ENCODE data around the gene CCDC102A. TPM values are rescaled to one million over a fixed set of nuclear protein-coding genes. Genes with fewer than 3 reads are reported as not detected.
A peak's percentile ranks its signal among the peaks of the same experiment; 100 is the strongest.

Gene CCDC102A
- total RNA-seq, 1 donor from 2014 or later: 27.3 TPM

DNA sequence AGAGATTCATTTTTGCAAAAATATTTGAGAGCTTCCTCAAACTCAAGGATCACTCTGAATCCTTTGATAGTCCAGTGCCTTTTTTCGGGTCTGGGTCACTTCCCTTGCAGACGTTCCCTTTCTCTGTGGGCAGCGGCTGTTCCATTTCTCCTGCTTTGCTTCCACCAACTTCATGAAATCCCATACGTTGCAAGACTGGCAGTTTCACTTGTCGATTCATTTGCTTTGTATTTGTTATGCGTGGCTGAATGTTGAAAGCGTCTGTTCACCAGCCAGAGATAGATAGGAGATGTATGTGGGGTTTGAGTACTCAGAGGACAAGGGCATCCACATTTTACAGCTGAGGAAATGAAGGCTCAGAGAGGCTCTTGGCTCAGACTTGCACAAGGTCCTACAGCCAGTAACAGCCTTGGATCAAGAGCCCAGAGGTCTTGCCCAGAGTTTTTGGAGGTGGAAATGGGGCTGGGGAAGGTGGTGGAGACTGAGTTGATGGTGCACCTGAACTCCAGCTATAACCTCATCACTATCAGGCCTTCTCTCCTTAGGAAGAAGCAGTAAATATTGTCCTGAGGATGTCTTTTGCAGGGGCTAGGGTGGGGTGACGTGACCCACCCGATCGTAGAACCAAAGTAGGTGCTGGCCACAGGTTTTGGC lies 1.3 kb upstream of the CCDC102A start:
- DNase-seq (ENCODE audit: low read depth): no peak

DNA sequence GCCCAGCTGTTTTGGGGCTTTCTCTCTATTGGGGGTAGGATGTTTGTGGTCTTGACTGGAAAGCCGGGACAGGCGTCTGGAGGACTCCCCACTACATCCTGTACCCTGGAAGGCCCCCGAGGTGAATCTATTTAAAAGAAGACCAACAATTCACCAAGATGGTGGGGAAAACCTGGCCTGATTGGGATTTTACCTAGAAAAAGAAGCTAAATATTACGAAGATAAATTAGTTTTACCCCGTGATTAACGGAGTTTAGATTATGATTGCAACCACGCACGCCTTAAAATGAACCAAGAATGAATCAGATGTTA lies 779 bp upstream of the CCDC102A start:
- no peak for DNase-seq (ENCODE audit: low read depth)

DNA sequence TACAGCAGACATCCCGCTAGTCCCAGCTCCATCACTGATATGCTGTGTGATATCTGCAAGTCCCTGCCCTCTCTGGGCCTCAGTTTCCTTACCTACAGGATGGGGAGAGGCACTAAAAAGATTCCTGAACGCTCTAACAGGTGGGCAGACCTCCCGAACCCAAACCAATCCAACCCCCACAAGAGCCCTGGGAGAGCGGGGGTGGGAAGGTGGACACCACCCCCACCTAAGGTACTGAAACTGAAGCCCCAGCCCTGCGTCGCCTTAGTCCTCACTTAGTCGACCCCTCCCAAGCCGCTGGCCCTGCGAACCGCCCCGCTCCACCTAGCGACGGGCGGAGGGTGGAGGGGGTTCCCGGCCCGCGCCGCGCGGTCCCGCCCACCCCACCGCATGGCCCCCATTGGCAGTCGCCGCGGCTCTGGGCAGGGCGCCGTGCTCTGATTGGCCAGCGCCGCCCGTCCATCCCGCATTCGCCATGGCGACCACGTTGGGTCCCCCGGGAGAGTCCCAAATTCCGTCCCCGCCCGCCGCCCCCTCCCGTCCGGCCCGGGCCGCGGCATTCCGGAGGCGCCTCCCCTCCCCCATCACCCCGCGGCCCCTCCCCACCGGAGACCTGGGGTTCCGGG lies 578 bp downstream of the CCDC102A start:
- DNase-seq (ENCODE audit: low read depth): peak; percentile 71

DNA sequence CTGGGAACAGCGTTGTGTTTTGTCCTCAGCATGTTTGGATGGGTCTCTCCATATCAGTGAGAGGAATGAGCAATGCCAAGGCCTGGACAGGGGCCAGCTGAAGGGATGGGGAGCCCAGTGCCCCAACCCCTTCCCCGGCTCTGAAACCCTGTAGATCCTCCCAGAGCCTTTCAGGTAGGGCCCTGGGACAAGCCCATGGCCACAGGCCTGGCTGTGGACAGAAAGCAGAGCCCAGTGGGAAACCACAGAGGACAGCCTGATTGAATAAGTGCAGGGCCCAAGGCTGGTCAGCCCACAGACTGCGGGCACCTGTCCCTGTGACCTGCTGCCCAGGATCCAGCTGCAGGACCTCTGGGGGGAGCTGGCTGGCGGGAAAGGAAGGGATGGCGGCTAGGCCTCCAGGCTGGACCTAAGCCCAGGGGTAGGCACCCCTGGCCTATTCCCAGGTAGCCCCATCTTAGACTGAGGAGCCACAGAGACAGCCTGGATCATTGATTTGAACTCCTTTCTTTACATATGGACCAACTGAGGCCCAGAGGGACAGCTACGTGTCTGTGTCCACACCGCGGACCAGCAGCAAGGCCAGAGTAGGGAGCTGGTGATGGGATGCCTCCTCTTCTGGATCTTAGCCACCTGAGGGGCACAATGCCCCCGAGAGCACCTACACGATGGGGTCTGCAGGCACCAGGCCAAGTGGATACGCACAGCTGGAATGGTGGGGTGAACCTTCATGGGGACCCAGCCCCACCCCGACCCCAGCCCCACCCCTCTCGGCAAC lies 1.3 kb downstream of the CCDC102A start:
- DNase-seq (ENCODE audit: low read depth): no peak

DNA sequence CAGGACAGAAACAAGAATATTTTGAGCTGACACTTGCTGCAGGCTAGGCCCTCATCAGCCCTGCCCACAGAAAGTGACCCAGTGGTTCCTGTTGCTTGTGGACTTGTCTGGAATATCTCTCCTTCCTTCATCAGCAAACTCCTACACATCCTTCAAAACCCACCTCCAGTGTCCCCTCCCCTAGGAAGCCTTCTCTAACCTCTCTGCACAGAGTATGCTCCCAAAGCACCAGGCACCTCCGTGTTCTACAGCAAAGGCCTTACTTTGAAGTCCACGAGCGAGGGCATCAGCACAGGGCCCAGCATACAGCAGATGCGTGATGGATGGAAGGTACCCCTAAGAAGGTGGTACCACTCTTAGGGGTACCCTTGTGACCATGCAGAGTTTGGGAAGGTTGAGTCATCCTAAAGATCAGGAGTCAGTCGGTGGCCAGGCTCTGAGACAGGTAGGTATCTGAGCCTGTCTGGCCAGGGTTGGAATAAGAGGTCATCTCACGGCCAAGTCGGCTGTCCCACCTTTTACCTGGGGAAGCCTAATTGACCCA lies 2.0 kb downstream of the CCDC102A start:
- DNase-seq (ENCODE audit: low read depth): no peak

DNA sequence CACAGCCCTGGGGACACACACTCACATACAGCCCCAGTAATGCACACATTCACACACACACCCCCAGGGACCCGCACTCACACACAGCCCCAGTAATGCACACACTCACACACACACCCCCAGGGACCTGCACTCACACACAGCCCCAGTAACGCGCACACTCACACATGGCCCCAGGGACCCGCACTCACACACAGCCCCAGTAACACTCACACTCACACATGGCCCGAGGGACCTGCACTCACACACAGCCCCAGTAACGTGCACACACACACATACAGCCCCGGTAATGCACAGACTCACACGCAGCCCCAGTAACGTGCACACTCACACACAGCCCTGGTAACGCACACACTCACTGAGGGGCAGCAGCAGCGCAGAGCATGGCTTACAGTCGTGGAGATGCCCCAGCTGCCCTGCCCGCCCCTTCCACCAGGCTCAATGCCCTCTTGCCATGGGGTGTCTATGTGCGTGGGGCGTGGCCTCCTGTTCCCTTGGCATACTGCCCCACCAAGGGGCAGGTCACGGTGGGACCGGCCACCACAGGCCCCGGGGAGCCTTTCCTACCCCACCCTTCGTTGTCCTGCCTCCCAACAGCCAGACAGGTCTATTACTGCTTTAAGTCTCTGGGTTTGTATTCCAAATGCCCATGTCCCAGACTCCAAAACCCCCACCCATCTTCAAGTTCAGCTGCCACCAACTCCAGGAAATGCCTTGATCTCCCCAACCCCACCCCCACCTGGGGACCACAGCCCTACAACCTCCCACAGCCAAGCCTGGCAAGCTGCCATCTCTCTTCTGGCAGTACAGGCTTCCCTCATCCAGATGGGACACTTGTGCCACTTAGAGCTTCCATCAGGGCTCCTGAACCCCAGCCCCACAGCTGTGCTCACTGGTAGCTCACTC lies 2.7 kb downstream of the CCDC102A start:
- no peak for DNase-seq (ENCODE audit: low read depth)

DNA sequence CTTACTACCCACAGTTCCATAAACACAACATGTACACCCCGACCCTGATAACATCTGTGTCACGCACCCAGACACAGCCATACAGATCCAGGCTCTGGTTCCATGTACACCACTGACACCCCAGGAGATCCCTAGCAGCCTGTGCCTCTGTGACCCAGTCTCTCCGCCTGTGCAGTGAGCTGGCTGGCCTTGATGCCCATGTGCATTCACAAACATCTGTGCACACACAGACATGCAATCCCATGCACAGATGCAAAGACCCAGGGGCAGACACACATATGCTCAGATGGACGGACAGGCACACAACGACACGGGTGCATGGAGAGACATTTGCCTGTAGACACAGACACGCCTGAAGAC lies 4.1 kb downstream of the CCDC102A start:
- DNase-seq (ENCODE audit: low read depth): no peak

DNA sequence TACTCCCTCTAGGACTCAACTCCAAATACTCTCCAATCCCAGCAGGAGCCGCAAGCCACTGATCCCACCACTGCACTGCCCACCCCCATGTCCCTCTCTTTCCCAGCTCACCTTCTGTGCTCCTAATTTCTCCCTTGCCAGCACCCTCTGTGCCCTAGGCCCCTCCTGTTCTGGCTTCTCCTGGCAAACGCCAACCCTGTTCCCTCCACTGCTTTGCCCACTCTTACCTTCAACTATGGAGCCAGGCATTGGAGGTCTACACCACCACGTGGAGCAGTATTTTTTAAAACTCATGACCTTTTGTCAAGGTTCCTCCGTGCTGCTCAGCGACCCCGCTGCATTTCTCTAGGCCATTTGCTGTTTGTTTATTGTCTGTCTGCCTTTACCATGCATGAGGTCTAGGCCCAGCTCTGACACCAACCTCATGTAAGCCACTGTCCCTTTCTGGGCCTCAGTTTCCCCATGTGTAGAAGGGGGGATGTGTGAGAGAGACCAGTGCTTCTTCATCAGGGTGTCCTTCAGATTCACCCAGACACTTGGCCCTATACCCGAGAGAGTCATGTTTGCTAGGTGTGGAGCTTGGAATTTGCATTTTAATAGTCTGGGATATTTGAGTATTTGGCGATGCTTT lies 4.6 kb downstream of the CCDC102A start:
- no peak for DNase-seq (ENCODE audit: low read depth)

DNA sequence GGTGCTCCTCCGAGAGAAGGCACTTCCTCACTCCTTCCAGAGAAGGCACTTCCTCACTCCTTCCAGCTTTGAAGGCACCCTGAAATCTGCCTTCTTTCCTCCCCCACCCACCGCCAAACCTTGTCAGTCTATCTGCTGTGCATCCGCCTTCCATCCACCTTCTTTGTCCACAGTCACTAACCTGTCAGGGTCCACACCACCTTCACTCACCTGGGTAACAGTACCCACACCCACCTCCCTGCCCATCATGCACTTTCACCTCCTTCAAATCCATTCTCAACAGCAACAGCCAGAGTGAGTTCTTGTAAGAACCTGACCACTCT lies 5.2 kb downstream of the CCDC102A start:
- no peak for DNase-seq (ENCODE audit: low read depth)

DNA sequence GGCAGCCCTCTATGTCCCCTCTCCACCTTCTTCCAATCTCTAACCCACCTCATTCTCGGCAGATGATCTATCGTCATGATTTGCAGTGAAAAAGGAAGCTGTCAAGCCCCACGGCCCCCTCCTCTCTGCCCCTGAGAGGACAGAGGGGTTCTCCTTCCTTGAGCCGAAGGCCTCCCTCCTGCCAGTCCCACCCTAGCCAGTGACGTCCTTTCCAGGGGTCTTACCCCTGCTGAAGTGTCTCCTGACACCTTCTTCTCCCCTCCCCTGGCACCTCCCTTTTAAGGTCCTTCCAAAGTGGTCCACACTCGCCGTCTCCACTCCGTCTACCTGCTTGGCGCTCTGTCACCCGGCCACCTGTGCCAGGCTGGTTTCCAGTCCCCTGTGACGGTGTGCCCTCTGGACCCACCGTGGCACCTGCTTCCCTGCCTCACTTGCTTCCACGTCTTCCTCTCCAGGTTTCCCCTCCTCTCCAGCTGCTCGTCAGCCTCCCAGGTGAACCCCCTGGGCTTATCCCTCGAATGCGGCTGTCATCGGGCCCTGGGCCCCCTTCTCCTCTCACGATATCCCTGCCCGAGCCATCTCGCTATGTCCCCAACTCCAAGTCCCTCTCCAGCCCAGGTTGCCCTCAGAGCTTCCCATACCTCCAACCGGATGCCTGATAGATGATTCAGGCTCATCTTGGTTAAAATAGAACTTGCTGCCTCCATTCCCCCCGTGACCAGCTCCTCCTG lies 5.7 kb downstream of the CCDC102A start:
- no peak for DNase-seq (ENCODE audit: low read depth)

DNA sequence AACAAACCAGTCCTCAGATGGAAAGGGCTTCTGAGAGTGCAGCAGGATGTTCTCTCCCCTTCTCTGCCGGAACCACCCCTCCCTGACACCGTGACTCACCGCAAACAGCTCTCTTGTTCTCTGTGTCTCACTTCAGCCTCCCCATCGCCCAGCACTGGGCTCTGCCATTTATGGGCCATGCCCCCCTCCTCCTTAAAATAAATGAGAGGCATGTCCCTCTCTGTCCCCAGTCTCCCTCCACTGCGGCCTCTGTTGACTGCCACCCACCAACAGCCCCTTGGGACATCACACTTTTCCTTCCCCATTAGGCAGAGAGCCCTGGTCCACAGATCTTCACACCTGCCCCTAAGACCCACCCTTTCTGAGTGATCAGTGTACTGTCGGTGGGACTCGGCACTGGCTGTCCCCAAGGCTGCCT lies 6.3 kb downstream of the CCDC102A start:
- DNase-seq (ENCODE audit: low read depth): peak; percentile 36

DNA sequence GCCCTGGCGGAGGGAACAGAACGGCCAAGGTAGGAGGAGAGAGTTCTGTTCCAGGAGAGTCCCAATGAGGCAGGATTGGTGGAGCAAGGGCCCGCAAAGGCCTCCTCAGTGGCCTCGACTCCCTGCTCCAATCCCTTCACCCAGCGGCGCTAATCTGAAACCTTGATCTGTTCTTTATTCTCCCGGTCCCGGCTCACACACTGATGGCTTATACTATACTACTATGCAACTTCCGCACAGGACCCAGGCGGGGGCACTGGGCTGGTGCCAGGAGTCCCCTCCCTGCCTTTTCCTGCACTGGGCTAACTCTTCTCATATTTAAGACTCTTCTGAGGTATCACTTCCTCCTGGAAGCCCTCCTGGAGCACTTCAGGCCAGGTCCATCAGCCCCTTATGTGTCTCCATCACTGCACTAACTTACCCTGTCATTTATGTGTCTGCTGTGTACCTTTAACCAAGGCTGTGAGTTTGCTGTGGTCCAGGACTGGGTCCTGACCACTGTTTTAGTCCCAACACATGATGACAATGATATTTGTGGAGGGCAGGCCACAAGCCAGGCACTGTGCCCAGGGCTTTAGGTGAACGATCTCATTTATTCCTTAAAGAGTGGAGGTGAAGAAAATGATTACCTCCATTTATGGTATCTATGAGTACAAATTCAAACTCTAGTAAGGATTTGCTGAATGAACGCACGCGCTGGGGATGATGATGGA lies 6.8 kb downstream of the CCDC102A start:
- DNase-seq (ENCODE audit: low read depth): no peak

DNA sequence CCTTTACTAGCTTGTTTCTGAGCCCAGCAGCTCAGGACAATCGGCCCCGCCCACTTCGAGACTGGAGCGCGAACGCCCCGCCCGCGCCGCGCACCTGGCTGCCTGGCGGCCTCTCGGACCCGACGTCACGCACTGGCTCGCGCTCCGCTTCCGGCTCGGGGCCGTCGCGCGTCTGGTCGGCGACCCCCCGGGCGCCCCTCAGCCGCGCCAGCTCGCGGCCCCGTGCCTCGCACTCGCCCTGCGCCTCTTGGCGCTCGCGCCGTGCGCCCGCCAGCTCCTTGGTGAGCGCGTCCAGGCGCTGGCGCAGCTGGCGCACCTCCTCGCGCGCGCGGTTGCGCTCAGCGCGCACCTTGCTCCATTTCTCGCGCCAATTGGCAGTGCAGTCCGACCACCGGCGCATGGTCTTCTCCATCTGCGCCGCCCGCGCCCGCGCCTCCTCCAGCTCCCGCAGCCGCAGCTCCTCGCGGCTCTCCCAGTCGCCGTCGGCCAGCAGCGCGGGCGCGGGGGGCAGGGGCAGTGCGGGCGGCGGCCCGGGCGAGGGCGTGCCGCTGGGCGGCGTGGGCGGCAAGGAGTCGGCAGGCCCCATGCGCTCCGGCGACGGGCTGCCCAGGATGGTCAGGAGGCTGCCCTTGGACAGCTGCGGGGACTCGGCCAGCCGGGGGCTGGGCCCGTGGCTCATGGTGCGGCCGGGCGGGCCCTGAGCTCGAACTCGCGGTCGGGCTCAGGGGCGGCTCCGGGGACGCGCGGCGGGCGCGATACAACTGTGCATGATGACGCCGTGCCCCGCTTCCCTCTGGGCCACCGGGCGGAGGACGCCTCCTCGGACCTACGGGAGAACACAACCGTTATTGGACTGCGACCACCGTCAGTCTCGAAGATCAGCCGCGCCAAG lies 7.6 kb downstream of the CCDC102A start:
- DNase-seq (ENCODE audit: low read depth): no peak

DNA sequence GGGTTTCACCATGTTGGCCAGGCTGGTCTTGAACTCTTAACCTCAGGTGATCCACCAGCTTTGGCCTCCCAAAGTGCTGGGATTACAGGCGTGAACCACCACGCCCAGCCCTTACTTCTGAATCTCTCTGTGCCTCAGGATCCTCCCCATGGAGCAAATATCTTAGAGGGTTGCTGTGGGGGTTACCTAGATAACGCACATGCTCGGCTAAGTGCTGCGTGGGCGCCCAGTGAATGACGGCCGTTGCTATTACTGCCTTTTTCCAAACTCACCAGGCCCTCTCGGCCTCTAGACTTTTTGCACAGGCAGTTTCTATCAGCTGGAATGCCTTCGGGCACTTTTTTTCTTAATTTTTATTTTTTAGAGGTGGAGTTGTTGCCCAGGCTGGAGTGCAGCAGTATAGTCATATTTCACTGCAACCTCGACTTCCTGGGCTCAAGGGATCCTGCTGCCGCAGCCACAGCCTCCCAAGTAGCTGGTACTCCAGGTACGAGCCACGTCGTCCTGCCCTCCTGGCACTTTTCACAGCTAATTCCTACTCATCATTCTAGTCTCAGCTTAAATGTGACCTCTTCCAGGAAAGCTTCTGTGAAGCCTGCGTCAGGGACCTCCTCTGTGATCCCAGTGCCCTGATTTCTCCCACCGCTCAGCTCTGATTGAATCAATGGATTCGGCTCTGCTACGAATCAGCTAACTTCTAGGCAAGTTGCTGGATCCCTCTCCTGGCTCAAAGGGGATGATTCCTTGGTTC lies 8.6 kb downstream of the CCDC102A start:
- DNase-seq (ENCODE audit: low read depth): no peak

DNA sequence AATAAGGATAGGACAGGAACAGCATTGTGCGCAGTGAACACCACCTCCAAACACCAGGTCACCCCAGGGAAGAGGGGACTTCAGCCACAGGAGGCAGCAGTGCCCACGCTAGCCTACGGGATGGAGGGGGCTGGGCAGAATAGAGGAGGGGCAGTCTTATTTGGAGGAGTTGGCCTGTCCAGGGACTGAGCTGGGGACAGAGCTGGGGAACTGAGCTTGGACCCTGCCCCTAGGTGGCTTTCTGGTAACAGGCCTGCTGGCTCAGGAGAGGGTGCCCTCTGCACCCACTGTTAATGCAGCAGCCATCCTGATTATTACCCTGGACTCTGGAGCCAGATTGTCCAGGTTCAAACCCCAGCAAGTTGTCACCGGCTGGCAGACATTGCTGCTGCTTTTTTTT lies 9.3 kb downstream of the CCDC102A start:
- DNase-seq (ENCODE audit: low read depth): no peak

DNA sequence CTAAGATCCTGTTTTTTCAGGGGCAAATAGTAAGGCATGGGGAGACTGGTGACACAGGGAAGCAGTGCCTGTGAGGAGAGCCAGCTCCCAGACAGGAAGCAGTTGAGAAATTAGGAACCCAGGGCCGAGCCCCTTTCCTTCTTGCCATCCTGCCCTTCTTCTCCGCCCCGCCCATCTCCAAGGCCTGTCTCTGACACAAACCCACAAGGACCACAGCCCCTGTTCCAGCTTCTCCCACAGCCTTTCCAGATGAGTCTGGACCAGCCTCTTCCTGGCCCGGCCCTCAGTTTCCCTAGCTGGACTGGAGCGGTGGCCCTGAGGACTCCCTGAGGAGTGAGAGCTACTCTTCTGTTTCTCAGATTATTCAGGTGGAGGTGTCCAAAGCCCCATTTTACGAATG lies 9.9 kb downstream of the CCDC102A start:
- no peak for DNase-seq (ENCODE audit: low read depth)

DNA sequence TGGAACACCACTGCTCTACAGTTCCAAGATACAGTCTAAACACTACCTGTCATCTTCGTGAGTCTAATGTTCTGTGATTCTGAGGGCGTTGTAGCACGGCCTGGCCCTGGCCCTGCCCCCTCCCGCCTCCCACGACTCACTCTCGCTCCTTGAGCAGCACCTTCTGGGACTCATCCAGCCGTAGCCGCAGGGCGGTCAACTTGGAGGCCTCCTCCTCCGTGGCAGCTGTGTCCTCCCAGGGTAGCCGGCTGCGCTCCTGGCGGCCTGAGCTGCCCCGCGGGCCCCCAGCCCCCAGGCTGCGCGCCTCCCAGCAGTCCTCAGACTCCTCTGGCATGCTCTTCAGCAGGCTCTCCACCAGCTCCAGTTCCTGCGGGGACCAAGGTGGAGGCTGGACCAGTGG lies 10.6 kb downstream of the CCDC102A start:
- peak; percentile 35 for DNase-seq (ENCODE audit: low read depth)

DNA sequence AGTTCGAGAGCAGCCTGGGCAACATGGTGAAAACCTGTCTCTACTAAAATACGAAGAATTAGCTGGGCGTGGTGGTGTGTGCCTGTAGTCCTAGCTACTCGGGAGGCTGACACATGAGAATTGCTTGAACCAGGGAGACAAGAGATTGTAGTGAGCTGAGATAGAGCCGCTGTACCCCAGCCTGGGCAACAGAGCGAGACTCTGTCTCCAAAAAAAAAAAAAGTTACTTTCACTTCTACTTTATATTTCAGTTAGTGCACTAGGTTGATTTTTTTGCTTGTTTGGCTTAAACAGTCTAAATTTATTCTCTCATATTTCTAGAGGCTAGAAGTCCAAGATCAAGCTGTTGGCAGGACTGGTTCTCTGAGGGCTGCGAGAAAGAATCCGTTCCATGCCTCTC lies 13.4 kb downstream of the CCDC102A start:
- no peak for DNase-seq (ENCODE audit: low read depth)

Measured in renal cortical epithelial cell (primary cell).